PC-3 (cell line): Measurements from ENCODE around the gene SLC43A1.

ENCODE experiments used
- EZH2 ChIP-seq: fragments of 300-600 bp; sonication (generic); IDR thresholded peaks from one replicate; pipeline ENCODE4 v1.6.1; 2017; ENCODE audit warnings: antibody characterized with exemption, mild to moderate bottlenecking, low read length; ENCODE audit not compliant: unreplicated experiment
- EZH2phosphoT487 ChIP-seq: fragments of 300-600 bp; sonication (generic); IDR thresholded peaks from 2 replicates; pipeline ENCODE4 v1.6.1; 2018; ENCODE audit warnings: mild to moderate bottlenecking, antibody characterized with exemption, low read length, borderline replicate concordance
- TF ChIP-seq, protein P1 (sequence below): fragments of 300-600 bp; sonication (generic); conservative IDR thresholded peaks from 2 replicates; pipeline ENCODE4 v1.5.1; 2017; ENCODE audit warnings: antibody characterized with exemption, low read depth, mild to moderate bottlenecking, low read length

DNA sequence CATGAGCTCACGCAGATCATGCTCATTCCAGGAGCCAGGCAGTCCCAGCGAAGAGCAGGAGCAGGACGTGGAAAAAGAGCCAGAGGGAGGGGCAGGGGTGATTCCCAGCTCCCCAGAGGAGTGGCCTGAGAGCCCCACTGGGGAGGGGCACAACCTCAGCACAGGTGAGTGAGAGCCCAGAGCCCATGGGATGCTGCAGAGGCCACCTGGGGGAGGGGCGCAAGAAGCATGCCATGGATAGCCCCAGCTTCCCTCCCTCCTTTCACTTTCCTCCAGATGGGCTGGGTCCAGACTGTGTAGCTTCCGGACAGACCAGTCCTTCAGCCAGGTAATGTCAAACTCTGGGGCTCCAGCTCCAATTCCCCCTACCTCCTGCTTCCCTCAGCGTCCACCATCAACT, 28.1 kb upstream of the SLC43A1 start:
- TF ChIP-seq, protein P1, sequence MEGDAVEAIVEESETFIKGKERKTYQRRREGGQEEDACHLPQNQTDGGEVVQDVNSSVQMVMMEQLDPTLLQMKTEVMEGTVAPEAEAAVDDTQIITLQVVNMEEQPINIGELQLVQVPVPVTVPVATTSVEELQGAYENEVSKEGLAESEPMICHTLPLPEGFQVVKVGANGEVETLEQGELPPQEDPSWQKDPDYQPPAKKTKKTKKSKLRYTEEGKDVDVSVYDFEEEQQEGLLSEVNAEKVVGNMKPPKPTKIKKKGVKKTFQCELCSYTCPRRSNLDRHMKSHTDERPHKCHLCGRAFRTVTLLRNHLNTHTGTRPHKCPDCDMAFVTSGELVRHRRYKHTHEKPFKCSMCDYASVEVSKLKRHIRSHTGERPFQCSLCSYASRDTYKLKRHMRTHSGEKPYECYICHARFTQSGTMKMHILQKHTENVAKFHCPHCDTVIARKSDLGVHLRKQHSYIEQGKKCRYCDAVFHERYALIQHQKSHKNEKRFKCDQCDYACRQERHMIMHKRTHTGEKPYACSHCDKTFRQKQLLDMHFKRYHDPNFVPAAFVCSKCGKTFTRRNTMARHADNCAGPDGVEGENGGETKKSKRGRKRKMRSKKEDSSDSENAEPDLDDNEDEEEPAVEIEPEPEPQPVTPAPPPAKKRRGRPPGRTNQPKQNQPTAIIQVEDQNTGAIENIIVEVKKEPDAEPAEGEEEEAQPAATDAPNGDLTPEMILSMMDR, result no peak
- TF ChIP-seq EZH2, result no peak
- no peak for TF ChIP-seq EZH2phosphoT487
